GM19438 (cell line): ENCODE measurements around the gene GLRX2.
"Not testable (repeated sequence)": the region's sequence is repeated elsewhere in the genome, so short reads cannot be mapped to it uniquely, and the experiment has no call there.

Experiments used
- ATAC-seq: cut with Tn5 transposase; IDR thresholded peaks from one replicate; pipeline ENCODE4 v1.9.1; 2021; ENCODE audit warnings: low read depth; ENCODE audit not compliant: unreplicated experiment

Gene GLRX2

GRCh38 chr1:193104907-193105820 lies at the start of gene GLRX2:
GLRX2 (minus strand) TSS chr1:193105414; CDS start chr1:193105382, 32 bp downstream.
- peak; percentile 90 for ATAC-seq

- ATAC-seq, result no peak
Observed at GRCh38 chr1:193144999-193145398, 39.8 kb upstream of the GLRX2 start.

- ATAC-seq, result no peak
Observed at GRCh38 chr1:193144361-193144938, 39.2 kb upstream of the GLRX2 start.

- ATAC-seq, result no peak
Observed at GRCh38 chr1:193143285-193143684, 38.1 kb upstream of the GLRX2 start.

GRCh38 chr1:193142409-193142808 lies 37.2 kb upstream of the GLRX2 start:
- no peak for ATAC-seq

GRCh38 chr1:193141804-193142203 lies 36.6 kb upstream of the GLRX2 start:
- no peak for ATAC-seq

- ATAC-seq, result no peak
Observed at GRCh38 chr1:193140254-193140653, 35.0 kb upstream of the GLRX2 start.

GRCh38 chr1:193131266-193131860 lies 26.1 kb upstream of the GLRX2 start:
- ATAC-seq, result no peak

GRCh38 chr1:193125369-193125768 lies 20.2 kb upstream of the GLRX2 start:
- no peak for ATAC-seq

GRCh38 chr1:193123751-193124150 lies 18.5 kb upstream of the GLRX2 start:
- ATAC-seq, result no peak

- peak; percentile 90 for ATAC-seq
Observed at GRCh38 chr1:193121616-193122593, 16.7 kb upstream of the GLRX2 start, which contains the start of gene CDC73. CDC73 (plus strand) TSS chr1:193122031; CDS start chr1:193122201, 170 bp downstream.

- no peak for ATAC-seq
Observed at GRCh38 chr1:193120604-193121166, 15.5 kb upstream of the GLRX2 start.

- no peak for ATAC-seq
Observed at GRCh38 chr1:193118803-193119730, 13.9 kb upstream of the GLRX2 start.

GRCh38 chr1:193118194-193118593 lies 13.0 kb upstream of the GLRX2 start:
- no peak for ATAC-seq

- ATAC-seq, result not testable (repeated sequence)
Observed at GRCh38 chr1:193117167-193117566, 12.0 kb upstream of the GLRX2 start.

- no peak for ATAC-seq
Observed at GRCh38 chr1:193115629-193116227, 10.5 kb upstream of the GLRX2 start.

- no peak for ATAC-seq
Observed at GRCh38 chr1:193114485-193115095, 9.4 kb upstream of the GLRX2 start.

- ATAC-seq, result no peak
Observed at GRCh38 chr1:193113992-193114332, 8.7 kb upstream of the GLRX2 start.
